GM18868 (cell line): Measurements from ENCODE around the gene KLHL40.

Source experiments
- ATAC-seq: cut with Tn5 transposase; IDR thresholded peaks from one replicate; pipeline ENCODE4 v1.9.1; 2021; ENCODE audit warnings: mild to moderate bottlenecking, moderate library complexity; ENCODE audit not compliant: unreplicated experiment

KLHL40 gene

DNA sequence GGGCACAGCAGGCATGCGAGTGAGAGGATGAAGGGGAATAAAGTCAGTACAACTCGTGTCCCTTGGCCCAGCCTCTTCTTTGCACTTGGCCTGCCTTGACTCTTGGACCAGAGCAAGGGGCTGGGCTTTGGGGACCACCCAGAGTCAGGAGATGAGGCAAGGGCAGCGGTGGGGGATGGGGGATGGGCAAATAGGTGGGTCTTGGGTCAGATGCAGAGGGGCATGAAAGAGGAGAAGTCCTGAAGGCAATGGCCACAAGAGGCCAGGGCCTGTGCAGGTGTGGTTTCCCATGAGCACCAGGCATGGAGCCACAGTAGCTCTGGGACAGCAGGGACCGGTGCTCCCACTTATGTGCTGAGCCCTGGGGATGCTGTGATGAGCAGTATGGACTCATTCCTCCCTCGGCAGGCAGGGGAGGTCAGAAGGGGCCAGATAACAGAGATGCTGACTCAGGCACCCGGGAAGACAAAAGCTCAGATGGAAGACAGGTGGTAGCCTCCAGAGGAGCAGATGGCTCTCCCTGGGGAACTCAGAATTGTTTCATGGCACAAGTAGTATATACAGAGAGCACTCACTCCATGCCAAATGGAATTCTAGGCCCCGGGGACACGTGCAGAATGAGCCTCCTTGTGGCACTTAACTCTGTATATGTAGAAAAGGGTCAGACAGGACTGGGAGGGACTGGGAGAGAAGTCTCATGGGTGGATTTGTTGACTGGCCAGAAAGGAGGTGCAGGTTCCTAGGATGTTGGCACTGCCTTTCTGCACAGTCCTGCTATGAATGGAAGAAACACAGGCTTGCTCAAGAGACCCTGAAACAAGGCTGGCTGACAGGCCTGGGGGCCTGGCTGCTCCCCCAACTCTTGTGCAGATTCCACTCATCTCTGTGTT, 17.6 kb upstream of the KLHL40 start:
- no peak for ATAC-seq

DNA sequence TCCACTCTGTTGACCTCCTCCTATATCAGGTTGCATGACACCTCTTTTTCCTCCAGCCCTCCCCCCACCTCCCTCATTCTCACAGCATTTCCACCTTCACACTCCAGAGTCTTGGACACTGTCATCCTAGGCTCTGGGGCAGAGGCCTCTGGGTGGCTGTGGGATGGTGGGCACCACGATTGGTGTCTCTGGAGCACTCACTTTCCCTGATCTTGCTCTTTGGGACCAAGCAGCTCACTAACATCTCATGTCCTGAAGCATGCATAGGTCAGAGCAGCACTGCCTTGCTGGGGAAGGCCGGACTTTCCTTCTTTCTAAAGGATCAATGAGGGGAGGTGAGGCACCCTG, 16.9 kb upstream of the KLHL40 start:
- no peak for ATAC-seq

DNA sequence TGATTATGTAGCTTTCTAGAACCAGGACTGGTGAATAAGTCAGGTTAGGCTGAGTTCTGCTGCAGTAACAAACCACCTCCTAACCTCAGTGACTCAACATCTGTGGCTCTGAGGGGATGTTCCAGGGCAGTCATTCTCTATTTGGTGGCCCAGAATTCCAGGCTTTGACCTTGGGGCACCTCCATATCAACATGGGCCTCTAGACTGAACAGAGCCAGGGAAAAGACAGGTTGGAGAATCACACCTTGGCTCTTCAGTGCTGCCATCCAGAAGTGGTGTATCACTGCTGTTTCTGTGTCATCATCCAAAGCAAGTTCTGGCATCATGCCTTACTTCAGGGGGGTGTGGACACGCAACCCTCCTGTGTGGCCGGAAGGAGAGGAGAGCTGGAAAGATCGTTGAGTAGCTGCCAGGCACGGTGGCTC, 16.5 kb upstream of the KLHL40 start:
- no peak for ATAC-seq

DNA sequence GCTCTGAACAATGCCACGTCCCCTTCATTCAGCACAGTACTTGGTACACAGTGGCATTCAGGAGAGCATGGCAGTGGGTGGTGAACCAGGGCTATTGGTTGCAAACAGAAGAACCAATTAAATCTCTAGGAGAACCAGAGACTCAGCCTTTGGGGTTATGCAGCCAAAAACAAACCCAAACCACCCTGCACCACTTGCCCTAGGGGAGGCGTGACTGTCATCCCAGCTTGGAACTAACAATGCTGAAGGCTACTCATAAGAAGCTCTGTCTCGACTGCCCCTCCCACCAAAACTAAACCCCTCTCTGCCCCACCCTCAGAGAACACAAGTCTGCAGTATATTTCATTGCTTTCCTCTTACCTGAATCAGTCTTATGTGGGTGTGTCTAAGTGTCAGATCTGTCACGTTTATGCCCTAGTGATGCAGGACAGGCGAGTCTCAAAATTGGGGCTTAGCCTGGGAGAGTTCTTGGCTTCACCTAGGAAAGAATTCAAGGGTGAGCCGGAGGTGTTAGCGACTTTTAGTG, 15.2 kb upstream of the KLHL40 start:
- no peak for ATAC-seq

DNA sequence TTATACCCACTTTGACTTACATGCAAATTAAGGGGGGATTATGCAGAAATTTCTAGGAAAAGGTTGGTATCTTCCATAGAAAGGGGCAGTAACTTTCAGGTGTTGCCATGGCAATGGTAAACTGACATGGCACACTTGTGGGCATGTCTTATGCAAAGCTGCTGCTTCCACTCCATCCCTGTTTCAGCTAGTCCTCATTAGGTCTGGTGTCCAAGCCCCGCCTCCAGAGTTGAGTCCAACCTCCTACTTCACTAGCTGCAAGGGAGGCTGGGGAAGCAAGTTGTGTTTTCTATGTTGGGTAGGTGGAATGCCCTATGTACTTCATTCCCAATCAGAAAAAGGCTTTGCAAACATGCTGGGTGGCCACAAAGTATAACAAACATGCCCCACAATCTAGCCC, 14.7 kb upstream of the KLHL40 start:
- no peak for ATAC-seq

DNA sequence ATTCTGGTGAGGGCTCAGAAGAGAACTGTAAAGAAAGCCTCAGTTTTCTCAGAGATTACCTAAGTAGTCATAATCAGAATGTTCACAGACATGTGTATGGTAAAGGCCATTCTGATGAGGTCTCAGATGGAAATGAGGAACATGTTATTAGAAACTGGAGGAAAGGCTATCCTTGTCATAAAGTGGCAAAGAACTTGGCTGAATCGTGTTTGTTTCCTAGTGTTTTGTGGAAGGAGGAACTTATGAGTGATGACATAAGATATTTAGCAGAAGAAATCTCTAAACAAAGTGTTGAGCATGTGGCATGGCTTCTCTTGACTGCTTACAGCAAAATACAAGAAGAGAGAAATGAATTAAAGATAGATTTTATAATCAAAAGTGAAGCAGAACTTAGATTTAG, 12.8 kb upstream of the KLHL40 start:
- no peak for ATAC-seq

DNA sequence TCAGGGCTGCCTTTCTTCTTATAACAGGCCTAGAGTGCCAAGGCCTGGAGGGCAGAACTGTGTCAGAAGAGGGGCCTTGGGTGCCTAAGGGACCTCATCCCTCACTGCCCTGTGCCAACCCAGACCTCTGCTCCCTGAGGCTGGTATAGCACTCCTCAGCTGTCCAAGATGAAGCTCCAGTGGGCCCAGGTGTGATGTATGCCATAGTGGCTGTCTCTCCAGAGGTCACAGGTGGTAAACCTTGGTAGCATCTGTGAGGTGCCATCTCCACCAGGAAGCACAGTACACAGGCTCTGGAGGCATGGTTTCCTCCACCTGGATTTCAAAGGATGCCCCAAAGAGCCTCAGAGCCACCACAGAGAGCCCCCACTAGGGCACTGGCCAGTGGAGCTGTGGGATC, 12.3 kb upstream of the KLHL40 start:
- no peak for ATAC-seq

DNA sequence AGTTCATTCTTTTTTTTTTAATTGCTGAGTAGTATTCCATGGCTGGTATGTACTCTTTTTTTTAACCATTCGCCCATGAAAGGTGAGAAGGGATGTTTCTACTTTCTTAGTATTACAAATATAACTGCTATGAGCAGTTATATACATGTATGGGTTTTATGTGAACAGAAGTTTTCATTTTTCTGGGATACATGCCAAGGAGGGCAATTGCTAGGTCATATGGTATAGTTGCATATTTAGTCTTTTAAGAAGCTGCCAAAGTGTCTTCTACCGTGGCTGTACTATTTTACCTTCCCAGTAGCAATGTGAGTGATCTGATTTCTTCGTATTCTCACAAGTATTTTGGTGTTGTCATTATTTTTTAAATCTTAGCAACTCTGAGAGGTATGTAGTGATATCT, 11.2 kb upstream of the KLHL40 start:
- no peak for ATAC-seq

DNA sequence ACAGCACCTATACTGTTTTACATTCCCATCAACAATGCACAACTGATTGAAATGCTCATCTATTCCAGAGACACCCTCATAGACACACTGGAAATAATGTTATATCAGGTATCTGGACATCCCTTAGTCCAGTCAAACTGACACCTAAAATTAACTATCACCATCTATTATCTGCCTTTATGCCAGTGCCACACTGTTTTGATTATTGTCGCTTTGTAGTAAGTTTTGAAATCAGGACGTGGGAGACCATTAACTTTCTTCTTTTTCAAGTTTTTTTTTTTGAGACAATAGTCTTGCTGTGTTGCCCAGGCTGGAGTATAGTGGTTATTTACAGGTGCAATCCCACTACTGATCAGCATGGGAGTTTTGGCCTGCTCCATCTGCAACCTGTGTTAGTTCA, 9.4 kb upstream of the KLHL40 start:
- no peak for ATAC-seq

DNA sequence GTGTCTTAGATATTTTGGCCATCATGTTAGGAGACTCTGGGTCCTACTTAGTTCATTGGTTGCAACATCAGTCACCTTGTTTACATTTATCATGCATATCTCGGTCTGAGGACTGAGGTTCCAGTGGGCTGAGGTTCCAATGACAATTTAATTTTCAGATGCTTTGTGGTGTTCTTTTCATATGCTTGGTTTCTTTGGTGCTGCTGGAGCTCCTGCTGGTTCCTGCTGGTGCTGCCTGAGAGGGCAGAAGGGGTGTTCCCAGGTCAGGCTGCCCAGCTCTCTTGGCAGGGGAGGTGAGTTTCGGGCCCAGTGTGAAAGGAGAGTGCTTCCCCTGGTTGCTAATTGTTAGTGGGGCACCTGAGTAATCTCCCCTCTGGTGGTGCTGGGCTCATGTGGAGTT, 6.9 kb upstream of the KLHL40 start:
- ATAC-seq: no peak

DNA sequence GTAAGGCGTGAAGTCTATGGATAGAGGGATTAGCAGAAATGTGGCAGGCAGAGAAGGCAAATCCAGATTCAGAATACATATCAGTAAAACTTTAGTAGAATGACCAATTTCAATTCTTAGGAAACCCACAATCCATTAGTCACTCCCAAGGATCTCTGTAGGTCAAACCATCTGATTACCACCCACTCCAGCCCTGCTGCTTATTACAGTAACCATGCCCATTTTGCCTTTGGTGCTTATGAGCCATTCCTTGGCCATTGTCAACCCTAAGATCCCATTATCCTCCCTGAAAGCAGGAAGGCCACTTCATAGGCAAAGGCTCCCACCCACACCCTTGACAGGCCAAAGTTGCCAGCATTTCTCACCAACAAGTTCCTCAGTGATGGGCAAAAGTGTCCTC, 5.1 kb upstream of the KLHL40 start:
- ATAC-seq: no peak

DNA sequence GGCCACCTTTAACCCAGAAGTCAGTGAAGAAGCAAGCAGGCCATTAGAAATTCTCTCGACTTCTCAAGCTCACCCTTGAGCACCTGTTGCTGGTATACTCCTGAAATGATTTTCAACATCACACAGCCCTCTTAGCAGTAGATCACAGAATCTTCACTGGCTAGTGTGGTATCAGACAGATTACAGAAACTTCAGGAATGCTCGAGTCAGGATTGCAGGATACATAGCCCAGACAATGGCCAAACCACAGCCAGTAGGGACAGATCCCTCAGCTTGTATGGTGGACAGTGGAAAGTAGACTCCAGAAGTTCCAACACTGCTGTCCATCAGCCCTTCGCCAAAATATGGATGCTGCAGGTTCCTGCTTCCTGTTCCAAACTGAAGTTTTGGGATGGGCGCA, 4.5 kb upstream of the KLHL40 start:
- no peak for ATAC-seq

DNA sequence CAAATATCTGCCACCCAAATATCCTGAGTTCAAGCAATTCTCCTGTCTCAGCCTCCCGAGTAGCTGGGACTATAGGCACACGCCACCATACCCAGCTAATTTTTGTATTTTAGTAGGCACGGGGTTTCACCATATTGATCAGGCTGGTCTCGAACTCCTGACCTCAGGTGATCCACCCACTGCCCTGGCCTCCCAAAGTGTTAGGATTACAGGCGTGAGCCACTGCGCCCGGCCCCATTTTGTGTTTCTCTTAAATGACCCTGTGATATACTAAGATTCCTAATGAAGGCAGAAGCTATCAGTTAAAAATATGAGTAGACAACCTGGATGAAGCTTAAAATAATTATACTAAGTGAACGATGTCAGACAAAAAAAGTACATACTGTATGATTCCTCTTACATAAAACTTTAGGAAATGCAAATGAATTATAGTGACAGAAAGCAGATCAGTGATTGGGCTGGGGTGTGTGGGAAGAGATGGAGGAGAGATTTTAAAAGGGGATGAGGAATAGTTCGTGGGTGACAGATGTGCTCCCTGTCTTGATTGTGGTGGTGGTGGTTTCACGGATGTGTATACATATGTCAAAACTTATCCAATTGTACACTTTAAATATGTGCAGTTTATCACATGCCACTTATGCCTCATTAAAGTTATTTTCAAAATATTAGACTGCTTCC, 3.8 kb upstream of the KLHL40 start:
- ATAC-seq: no peak

DNA sequence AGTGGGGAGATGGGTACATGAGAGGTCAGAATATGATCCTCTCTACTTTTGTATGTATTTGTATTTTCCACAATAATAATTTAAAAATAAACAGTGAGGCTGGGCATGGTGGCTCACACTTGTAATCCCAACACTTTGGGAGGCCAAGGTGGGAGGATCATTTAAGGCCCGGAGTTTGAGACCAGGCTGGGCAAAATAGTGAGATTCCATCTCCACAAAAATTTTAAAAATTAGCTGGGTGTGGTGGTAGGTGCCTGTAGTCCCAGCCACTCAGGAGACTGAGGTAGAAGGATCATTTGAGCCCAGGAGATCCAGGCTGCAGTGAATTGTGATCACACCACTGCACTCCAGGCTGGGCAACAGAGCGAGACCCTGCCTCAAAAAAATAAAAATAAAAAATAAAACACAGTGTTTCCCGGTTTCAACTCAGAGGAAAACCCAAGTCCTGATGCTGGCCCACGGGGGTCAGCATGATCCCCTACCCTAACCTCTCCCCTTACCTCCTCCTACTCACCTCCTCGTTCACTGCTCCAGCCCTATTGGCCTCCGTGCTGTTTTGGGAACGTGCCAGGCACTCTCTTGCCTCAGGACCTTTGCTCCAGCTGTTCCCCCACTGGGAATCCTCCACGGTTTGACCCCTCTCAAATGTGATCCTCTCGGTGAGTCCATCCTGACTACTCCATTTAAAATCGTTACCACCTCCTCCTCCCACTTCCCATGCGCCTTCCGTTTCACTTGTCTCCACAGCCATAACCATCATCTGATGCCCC, 2.9 kb upstream of the KLHL40 start:
- no peak for ATAC-seq

DNA sequence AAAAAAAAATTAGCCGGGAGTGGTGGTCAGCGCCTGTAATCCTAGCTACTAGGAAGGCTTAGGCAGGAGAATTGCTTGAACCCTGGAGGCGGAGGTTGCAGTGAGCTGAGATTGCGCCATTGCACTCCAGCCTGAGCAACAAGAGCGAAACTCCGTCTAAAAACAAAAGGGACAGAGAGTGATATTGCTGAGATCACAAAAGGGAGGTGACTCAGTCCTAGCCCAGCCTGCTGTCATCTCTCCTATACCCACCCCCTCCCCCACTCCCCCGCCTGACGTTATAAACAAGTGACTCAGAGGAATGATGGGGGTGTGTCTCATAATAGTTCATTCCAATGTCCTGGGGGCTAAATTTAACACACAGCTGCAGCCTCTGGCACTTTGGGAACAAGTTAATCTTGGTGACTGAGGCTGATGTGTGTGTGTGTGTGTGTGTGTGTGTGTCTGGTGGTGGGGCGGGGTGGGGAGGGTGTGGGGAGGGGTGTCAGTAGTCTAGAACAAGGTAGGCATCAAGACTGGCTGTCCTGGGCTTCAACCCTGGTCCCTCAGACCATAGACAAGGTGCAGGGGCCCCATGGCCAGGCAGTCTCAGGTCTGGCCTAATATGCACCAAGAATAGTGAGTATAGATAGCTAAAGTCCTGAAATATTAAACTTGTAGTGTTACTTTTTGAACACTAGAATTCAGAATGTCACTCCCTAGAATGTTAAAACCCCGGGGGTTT, 1.3 kb upstream of the KLHL40 start:
- no peak for ATAC-seq

DNA sequence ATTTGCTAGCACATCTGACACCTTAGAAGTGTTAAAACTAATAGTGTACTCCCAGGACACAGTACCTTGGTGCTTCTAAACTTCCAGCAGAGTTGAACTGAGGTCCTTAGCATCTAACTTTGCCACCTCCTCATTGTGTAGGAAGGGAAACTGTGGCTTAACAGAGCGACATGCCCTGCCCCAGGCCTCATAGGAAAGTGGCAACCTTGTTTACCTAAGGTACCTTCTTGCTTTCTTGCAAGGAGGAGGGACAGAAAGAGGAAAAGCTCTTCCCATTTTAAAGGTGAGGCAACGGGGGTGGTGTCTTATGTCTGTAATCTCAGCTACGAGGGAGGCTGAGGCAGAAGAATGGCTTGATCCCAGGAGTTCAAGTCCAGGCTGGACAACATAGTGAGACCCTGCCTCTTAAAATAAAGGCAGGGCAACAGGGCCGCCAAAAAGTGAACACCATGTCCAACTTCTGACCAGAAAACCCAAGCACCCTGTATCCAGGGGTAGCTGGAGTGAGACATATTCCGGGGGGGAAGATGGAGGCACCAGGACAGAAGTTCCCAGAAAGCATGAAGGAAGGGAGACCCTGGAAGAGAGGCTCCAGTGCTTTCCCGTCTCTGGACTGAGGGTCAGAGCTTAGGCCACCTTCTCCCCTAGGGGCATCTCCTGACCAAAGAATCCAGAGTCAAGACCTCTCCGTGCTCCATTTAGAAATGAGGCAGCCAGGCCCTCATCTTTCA, 540 bp upstream of the KLHL40 start:
- ATAC-seq: no peak

DNA sequence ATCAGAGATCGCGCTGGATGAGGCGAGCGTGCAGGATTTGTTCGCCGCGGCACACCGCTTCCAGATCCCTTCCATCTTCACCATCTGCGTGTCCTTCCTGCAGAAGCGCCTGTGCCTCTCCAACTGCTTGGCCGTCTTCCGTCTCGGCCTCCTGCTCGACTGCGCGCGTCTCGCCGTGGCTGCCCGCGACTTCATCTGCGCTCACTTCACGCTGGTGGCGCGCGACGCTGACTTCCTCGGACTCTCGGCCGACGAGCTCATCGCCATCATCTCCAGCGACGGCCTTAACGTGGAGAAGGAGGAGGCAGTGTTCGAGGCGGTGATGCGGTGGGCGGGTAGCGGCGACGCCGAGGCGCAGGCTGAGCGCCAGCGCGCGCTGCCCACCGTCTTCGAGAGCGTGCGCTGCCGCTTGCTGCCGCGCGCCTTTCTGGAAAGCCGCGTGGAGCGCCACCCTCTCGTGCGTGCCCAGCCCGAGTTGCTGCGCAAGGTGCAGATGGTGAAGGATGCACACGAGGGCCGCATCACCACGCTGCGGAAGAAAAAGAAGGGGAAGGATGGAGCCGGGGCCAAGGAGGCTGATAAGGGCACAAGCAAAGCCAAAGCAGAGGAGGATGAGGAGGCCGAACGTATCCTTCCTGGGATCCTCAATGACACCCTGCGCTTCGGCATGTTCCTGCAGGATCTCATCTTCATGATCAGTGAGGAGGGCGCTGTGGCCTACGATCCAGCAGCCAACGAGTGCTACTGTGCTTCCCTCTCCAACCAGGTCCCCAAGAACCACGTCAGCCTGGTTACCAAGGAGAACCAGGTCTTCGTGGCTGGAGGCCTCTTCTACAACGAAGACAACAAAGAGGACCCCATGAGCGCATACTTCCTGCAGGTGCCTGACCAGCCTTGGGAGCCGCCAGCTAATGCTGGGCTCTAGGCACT, 819 bp downstream of the KLHL40 start:
- no peak for ATAC-seq

DNA sequence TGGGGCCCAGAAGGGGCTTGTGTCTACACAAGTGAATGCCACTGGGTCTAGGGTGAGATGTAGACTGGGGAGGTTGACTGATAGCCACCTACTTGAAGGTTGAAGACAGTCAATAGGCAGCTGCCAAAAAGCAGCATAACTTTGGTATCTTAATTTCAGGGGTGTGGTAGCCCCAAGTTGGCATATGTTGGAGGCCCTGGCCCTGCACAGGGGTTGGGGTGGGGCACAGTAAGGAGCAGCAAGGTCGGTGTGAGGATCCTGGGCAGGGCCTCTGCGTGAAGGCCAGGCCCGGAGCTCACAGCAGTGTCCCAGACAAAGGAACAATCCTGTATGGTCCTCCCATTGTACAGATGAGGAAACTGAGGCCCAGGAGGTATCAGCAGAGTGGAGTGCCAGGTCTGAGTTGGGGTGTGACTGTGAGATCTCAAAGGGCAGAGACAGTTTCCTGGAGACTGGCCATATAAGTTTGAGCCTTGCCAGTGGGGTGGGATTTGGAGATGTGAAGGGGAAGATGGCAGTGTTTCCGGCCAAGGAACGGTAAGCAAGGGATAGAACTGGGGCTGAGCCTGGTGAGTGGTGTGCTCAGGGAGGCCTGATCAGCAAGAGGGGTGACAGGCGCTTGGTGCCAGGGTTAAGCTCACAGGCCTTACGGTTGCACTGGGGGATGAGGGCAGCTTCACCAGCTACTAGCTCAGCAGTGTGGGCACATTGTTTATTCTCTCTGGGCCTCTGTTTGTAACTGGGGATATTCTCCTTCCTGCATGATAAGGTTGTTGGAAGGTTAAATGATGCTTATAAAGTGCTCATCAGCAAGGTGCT, 1.7 kb downstream of the KLHL40 start:
- ATAC-seq: no peak
